Measurements from ENCODE around the gene ARHGAP15. TPM values are rescaled to one million over a fixed set of nuclear protein-coding genes. Genes with fewer than 3 reads are reported as not detected.

ARHGAP15 gene
- total RNA-seq, 1 experiment from 2014 or later: not detected

GRCh38 chr2:143333847-143334246, 204.6 kb downstream of the ARHGAP15 start:
- no TSS peak for BruUV-seq (replicated peaks)
- H3K9me2 ChIP-seq (ENCODE audit: insufficient read depth): no peaks in the 10 kb centered on the region
- H3K4me1 ChIP-seq (replicated peaks; ENCODE audit: insufficient read depth): no peaks in the 10 kb centered on the region
- no peak overlapping the region for H2AFZ ChIP-seq
- intact Hi-C loops (cut with micrococcal nuclease; ENCODE audit: unreplicated experiment): no loop called here
- no peaks in the 10 kb centered on the region for H3K79me2 ChIP-seq (ENCODE audit: low read depth)
- TF ChIP-seq CTCF (conservative IDR thresholded peaks at IDR 0.05) (no peak), EZH2 (IDR thresholded peaks at IDR 0.05; ENCODE audit: low read depth) (no peak)
- H4K20me1 ChIP-seq (ENCODE audit: insufficient read depth): no peaks in the 10 kb centered on the region
- no peak for DNase-seq
- CTCF ChIA-PET: interaction anchor here (0.6 kb wide), 1 partner anchor 822 kb away, joined by 3 read pairs; no protein-coding TSS in a partner anchor
- no peaks in the 10 kb centered on the region for H3K27me3 ChIP-seq (ENCODE audit: insufficient read depth, low read depth)
- H3K9me3 ChIP-seq (ENCODE audit: insufficient read depth, low read depth): no peaks in the 10 kb centered on the region
- no peak overlapping the region for H3K4me3 ChIP-seq
- H3K27ac ChIP-seq: no peak overlapping the region
- POLR2A ChIA-PET (ENCODE audit: unreplicated experiment): no interaction called here
- no peak overlapping the region for H3K4me2 ChIP-seq
- no peaks in the 10 kb centered on the region for H3F3A ChIP-seq (ENCODE audit: insufficient read depth, low read depth)
- no peaks in the 10 kb centered on the region for H3K36me3 ChIP-seq (ENCODE audit: low read depth)

- POLR2A ChIA-PET (ENCODE audit: unreplicated experiment): no interaction called here
- no TSS peak for BruUV-seq (replicated peaks)
- DNase-seq: no peak
- CTCF ChIA-PET: no interaction called here
- Histone ChIP-seq H3K79me2 (ENCODE audit: low read depth) (no peaks in the 10 kb centered on the region), H3K9me2 (ENCODE audit: insufficient read depth) (no peaks in the 10 kb centered on the region), H3K4me2 (no peak overlapping the region), H3K9me3 (ENCODE audit: insufficient read depth, low read depth) (no peaks in the 10 kb centered on the region), H3K4me3 (no peak overlapping the region), H3K27me3 (ENCODE audit: insufficient read depth, low read depth) (no peaks in the 10 kb centered on the region), H3F3A (ENCODE audit: insufficient read depth, low read depth) (no peaks in the 10 kb centered on the region), H3K27ac (no peak overlapping the region), H3K4me1 (replicated peaks; ENCODE audit: insufficient read depth) (no peaks in the 10 kb centered on the region), H3K36me3 (ENCODE audit: low read depth) (no peaks in the 10 kb centered on the region), H2AFZ (no peak overlapping the region), H4K20me1 (ENCODE audit: insufficient read depth) (no peaks in the 10 kb centered on the region)
- intact Hi-C loops (cut with micrococcal nuclease; ENCODE audit: unreplicated experiment): no loop called here
- TF ChIP-seq CTCF (conservative IDR thresholded peaks at IDR 0.05) (no peak), EZH2 (IDR thresholded peaks at IDR 0.05; ENCODE audit: low read depth) (no peak)
Observed at GRCh38 chr2:143334837-143335236, 205.6 kb downstream of the ARHGAP15 start.

- CTCF ChIA-PET: no interaction called here
Observed at GRCh38 chr2:143336719-143337210, 207.5 kb downstream of the ARHGAP15 start.

More at GRCh38 chr2:143336719-143337210, 207.5 kb downstream of the ARHGAP15 start:
- POLR2A ChIA-PET (ENCODE audit: unreplicated experiment): no interaction called here
- BruUV-seq (replicated peaks): no TSS peak
- Histone ChIP-seq H2AFZ (no peak overlapping the region), H3K4me3 (no peak overlapping the region), H3F3A (ENCODE audit: insufficient read depth, low read depth) (no peaks in the 10 kb centered on the region), H3K27ac (no peak overlapping the region), H3K4me1 (replicated peaks; ENCODE audit: insufficient read depth) (no peaks in the 10 kb centered on the region), H3K9me3 (ENCODE audit: insufficient read depth, low read depth) (no peaks in the 10 kb centered on the region), H3K79me2 (ENCODE audit: low read depth) (no peaks in the 10 kb centered on the region), H4K20me1 (ENCODE audit: insufficient read depth) (no peaks in the 10 kb centered on the region), H3K27me3 (ENCODE audit: insufficient read depth, low read depth) (no peaks in the 10 kb centered on the region), H3K36me3 (ENCODE audit: low read depth) (no peaks in the 10 kb centered on the region), H3K9me2 (ENCODE audit: insufficient read depth) (no peaks in the 10 kb centered on the region), H3K4me2 (no peak overlapping the region)
- TF ChIP-seq CTCF (conservative IDR thresholded peaks at IDR 0.05) (no peak), EZH2 (IDR thresholded peaks at IDR 0.05; ENCODE audit: low read depth) (no peak)
- intact Hi-C loops (cut with micrococcal nuclease; ENCODE audit: unreplicated experiment): no loop called here
- no peak for DNase-seq
